ENCODE measurements around the gene ZPR1. TPM values are rescaled to one million over a fixed set of nuclear protein-coding genes. Genes with fewer than 3 reads are reported as not detected.

ZPR1 gene
- total RNA-seq, 1 experiment from 2014 or later = 29.6 TPM

DNA sequence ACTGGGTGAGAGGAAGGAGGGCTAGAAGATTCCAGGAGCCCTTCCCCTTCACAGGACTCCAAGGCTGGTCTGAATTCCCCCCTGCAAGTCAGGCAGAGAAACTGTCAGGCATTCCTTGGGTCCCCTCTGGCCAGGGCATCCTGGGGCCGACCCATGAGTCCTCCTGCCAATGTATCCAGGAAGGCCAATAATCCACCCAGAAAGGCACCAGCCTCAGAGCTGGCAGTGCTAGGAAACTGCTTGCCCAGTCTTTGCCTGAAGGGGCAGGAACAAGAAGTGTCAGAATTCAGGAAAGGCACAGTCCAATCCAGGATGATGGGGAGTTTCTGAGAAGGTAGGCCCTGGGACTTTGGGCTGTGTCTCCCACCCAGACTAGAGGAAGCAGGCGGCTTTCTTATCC lies 56.0 kb downstream of the ZPR1 start:
- no TSS peak for BruUV-seq (replicated peaks)
- POLR2A ChIA-PET (ENCODE audit: unreplicated experiment) = no interaction called here

DNA sequence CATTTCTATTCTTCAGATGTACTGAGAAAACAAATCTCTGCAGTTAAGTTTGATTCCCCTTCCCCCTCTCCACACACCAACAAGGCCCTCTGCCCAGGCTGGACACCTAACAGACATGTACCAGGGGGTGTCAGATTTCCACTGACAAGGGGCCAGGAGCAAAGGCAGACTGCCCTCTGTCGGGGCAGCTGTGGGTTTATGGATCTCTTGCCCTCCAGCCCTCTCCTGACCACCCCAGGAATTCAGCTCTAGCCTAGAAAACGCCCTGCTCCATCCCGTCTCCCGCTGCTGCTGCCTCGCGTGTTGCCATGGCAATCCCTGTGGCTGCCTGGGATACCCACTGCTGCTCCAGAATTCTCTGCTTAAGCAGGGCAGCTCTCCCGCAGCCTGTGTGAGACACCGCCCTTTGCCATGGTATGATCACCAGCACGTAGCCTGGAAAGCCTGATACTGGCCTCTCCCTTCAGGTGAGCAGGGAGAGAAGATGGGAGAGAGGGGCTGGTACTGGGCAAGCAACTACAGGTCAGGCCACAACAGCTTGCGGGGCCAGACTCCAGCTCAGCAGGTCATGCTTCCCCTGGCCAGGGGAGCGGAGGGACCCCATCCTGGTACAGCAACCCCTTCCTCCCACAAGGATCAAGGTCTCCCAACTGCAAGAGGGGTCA lies 56.6 kb downstream of the ZPR1 start:
- no peaks in the 10 kb centered on the region for H3K36me3 ChIP-seq (ENCODE audit: low read depth)
- intact Hi-C loops (cut with micrococcal nuclease; ENCODE audit: unreplicated experiment) = loop anchor here (5.0 kb wide), 1 partner anchor 376 kb away; no protein-coding TSS in a partner anchor

More for the DNA sequence above, 56.0 kb downstream of the ZPR1 start:
- H3K4me2 ChIP-seq = no peak overlapping the region
- no peak for TF ChIP-seq EZH2 (IDR thresholded peaks at IDR 0.05; ENCODE audit: low read depth)
- TF ChIP-seq, protein P1, sequence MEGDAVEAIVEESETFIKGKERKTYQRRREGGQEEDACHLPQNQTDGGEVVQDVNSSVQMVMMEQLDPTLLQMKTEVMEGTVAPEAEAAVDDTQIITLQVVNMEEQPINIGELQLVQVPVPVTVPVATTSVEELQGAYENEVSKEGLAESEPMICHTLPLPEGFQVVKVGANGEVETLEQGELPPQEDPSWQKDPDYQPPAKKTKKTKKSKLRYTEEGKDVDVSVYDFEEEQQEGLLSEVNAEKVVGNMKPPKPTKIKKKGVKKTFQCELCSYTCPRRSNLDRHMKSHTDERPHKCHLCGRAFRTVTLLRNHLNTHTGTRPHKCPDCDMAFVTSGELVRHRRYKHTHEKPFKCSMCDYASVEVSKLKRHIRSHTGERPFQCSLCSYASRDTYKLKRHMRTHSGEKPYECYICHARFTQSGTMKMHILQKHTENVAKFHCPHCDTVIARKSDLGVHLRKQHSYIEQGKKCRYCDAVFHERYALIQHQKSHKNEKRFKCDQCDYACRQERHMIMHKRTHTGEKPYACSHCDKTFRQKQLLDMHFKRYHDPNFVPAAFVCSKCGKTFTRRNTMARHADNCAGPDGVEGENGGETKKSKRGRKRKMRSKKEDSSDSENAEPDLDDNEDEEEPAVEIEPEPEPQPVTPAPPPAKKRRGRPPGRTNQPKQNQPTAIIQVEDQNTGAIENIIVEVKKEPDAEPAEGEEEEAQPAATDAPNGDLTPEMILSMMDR (conservative IDR thresholded peaks at IDR 0.05) = no peak
- H2AFZ ChIP-seq = no peak overlapping the region
- CTCF ChIA-PET = interaction anchor here (0.8 kb wide), 1 partner anchor 374 kb away, joined by 7 read pairs; no protein-coding TSS in a partner anchor
- peaks cover 55% of the 10 kb centered on the region for H3K27me3 ChIP-seq (ENCODE audit: insufficient read depth, low read depth)
- H3K79me2 ChIP-seq (ENCODE audit: low read depth) = no peaks in the 10 kb centered on the region
- H3K9me3 ChIP-seq (ENCODE audit: insufficient read depth, low read depth) = no peaks in the 10 kb centered on the region
- H3K9me2 ChIP-seq (ENCODE audit: insufficient read depth) = no peaks in the 10 kb centered on the region
- H3K36me3 ChIP-seq (ENCODE audit: low read depth) = no peaks in the 10 kb centered on the region
- intact Hi-C loops (cut with micrococcal nuclease; ENCODE audit: unreplicated experiment) = loop anchor here (2.0 to 5.0 kb wide), 2 partner anchors 375 to 495 kb away; no protein-coding TSS in a partner anchor
- H3K4me3 ChIP-seq = no peak overlapping the region
- DNase-seq = no peak
- no peak overlapping the region for H3K27ac ChIP-seq
- H3K4me1 ChIP-seq (replicated peaks; ENCODE audit: insufficient read depth) = no peaks in the 10 kb centered on the region
- 0 out of 2 replicates have a peak, but pooled peaks cover 3% of the 10 kb centered on the region for H4K20me1 ChIP-seq (ENCODE audit: insufficient read depth)
- no peaks in the 10 kb centered on the region for H3F3A ChIP-seq (ENCODE audit: insufficient read depth, low read depth)

DNA sequence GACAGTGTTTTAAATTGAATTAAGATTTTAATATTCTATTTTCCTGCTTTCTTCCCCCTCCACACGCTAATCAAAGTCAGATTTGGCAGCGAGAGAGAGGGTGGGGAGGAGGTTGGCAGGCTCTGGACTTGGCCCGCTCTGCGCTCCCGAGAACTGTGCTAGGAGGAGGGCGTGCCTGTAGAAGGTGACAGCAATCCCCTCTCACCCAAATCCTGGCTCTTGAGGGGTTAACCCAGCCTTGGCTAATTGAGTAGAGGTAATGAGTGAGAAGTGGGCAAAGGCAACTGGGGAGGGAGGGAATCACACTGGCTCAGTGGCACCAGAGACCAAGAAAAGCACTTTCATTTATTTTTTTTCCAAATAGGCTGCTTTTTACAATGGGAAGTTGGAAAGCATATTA lies 57.2 kb downstream of the ZPR1 start:
- H3K9me3 ChIP-seq (ENCODE audit: insufficient read depth, low read depth) = no peaks in the 10 kb centered on the region
- DNase-seq = no peak
- H3K4me3 ChIP-seq = no peak overlapping the region
- H3K4me2 ChIP-seq = no peak overlapping the region
- H4K20me1 ChIP-seq (ENCODE audit: insufficient read depth) = 0 out of 2 replicates have a peak, but pooled peaks cover 3% of the 10 kb centered on the region
- no peaks in the 10 kb centered on the region for H3K4me1 ChIP-seq (replicated peaks; ENCODE audit: insufficient read depth)
- H3K9me2 ChIP-seq (ENCODE audit: insufficient read depth) = no peaks in the 10 kb centered on the region
- peaks cover 65% of the 10 kb centered on the region for H3K27me3 ChIP-seq (ENCODE audit: insufficient read depth, low read depth)
- POLR2A ChIA-PET (ENCODE audit: unreplicated experiment) = no interaction called here
- CTCF ChIA-PET = no interaction called here
- H3K79me2 ChIP-seq (ENCODE audit: low read depth) = no peaks in the 10 kb centered on the region
- H2AFZ ChIP-seq = no peak overlapping the region
- H3K27ac ChIP-seq = no peak overlapping the region
- no TSS peak for BruUV-seq (replicated peaks)
- no peak for TF ChIP-seq EZH2 (IDR thresholded peaks at IDR 0.05; ENCODE audit: low read depth)
- TF ChIP-seq, protein P1 (conservative IDR thresholded peaks at IDR 0.05) = no peak
- intact Hi-C loops (cut with micrococcal nuclease; ENCODE audit: unreplicated experiment) = loop anchor here (5.0 kb wide), 1 partner anchor 377 kb away; no protein-coding TSS in a partner anchor
- H3K36me3 ChIP-seq (ENCODE audit: low read depth) = no peaks in the 10 kb centered on the region
- no peaks in the 10 kb centered on the region for H3F3A ChIP-seq (ENCODE audit: insufficient read depth, low read depth)

More for the DNA sequence above, 56.6 kb downstream of the ZPR1 start:
- CTCF ChIA-PET = no interaction called here
- no peak overlapping the region for H3K4me2 ChIP-seq
- POLR2A ChIA-PET (ENCODE audit: unreplicated experiment) = no interaction called here
- 0 out of 2 replicates have a peak, but pooled peaks cover 3% of the 10 kb centered on the region for H4K20me1 ChIP-seq (ENCODE audit: insufficient read depth)
- H3K4me3 ChIP-seq = no peak overlapping the region
- BruUV-seq (replicated peaks) = no TSS peak
- no peaks in the 10 kb centered on the region for H3K9me2 ChIP-seq (ENCODE audit: insufficient read depth)
- DNase-seq = peak in 1 of 2 experiments; percentile 17
- no peaks in the 10 kb centered on the region for H3K4me1 ChIP-seq (replicated peaks; ENCODE audit: insufficient read depth)
- no peak overlapping the region for H3K27ac ChIP-seq
- no peaks in the 10 kb centered on the region for H3F3A ChIP-seq (ENCODE audit: insufficient read depth, low read depth)
- no peak overlapping the region for H2AFZ ChIP-seq
- H3K27me3 ChIP-seq (ENCODE audit: insufficient read depth, low read depth) = peaks cover 61% of the 10 kb centered on the region
- H3K79me2 ChIP-seq (ENCODE audit: low read depth) = no peaks in the 10 kb centered on the region
- no peaks in the 10 kb centered on the region for H3K9me3 ChIP-seq (ENCODE audit: insufficient read depth, low read depth)
- TF ChIP-seq, protein P1 (conservative IDR thresholded peaks at IDR 0.05) = no peak
- no peak for TF ChIP-seq EZH2 (IDR thresholded peaks at IDR 0.05; ENCODE audit: low read depth)

All from PC-9 (cell line).